HepG2 (cell line): ENCODE data around the gene DPP7. TPM values are rescaled to one million over a fixed set of nuclear protein-coding genes. Genes with fewer than 3 reads are reported as not detected.

Experiments
- FOXC1 ChIP-seq: sonication (generic); formaldehyde crosslinking; IDR thresholded peaks from 2 replicates; pipeline ENCODE4 v1.8.0; 2022; ENCODE audit warnings: mild to moderate bottlenecking, missing genetic modification reagents, borderline replicate concordance
- MEIS1 ChIP-seq: sonication (generic); formaldehyde crosslinking; IDR thresholded peaks from 2 replicates; pipeline ENCODE4 v1.9.0; 2021; ENCODE audit warnings: mild to moderate bottlenecking, missing genetic modification reagents, moderate library complexity, borderline replicate concordance
- NKX3-1 ChIP-seq: sonication (generic); formaldehyde crosslinking; IDR thresholded peaks from 2 replicates; pipeline ENCODE4 v1.5.0; 2020; ENCODE audit warnings: missing genetic modification reagents
- NRL ChIP-seq: sonication (generic); formaldehyde crosslinking; IDR thresholded peaks from 2 replicates; pipeline ENCODE4 v1.5.0; 2020; ENCODE audit warnings: missing genetic modification reagents, mild to moderate bottlenecking, moderate library complexity, borderline replicate concordance
- PCBP2 ChIP-seq: fragments of 200-400 bp; formaldehyde crosslinking; optimal IDR thresholded peaks from 2 replicates; pipeline ENCODE3; 2018; ENCODE audit warnings: low read length, low read depth; ENCODE audit not compliant: poor library complexity, severe bottlenecking
- SATB2 ChIP-seq: sonication (generic); formaldehyde crosslinking; IDR thresholded peaks from 2 replicates; pipeline ENCODE4 v1.5.0; 2020; ENCODE audit warnings: missing genetic modification reagents
- ZNF274 ChIP-seq: sonication (generic); formaldehyde crosslinking; IDR thresholded peaks from 2 replicates; pipeline ENCODE4 v1.5.1; 2020; ENCODE audit warnings: mild to moderate bottlenecking, missing genetic modification reagents
- ZNF331 ChIP-seq: sonication (generic); formaldehyde crosslinking; IDR thresholded peaks from 2 replicates; pipeline ENCODE4 v1.4.0; 2020; ENCODE audit warnings: missing genetic modification reagents
- ZNF432 ChIP-seq: sonication (generic); formaldehyde crosslinking; IDR thresholded peaks from 2 replicates; pipeline ENCODE4 v1.5.0; 2020; ENCODE audit warnings: missing genetic modification reagents, mild to moderate bottlenecking, borderline replicate concordance
- ZNF496 ChIP-seq: sonication (generic); formaldehyde crosslinking; IDR thresholded peaks from 2 replicates; pipeline ENCODE4 v1.8.1; 2023; ENCODE audit warnings: mild to moderate bottlenecking, moderate library complexity, missing genetic modification reagents; ENCODE audit not compliant: insufficient replicate concordance
- ZNF589 ChIP-seq: sonication (generic); formaldehyde crosslinking; conservative IDR thresholded peaks from 2 replicates; pipeline ENCODE4 v1.8.0; 2022; ENCODE audit warnings: mild to moderate bottlenecking, moderate library complexity, missing genetic modification reagents
- polyA plus RNA-seq, 8 experiments: library from polyadenylated mRNA; depleted of rRNA in 3 of 8; stranded (reverse) in 7 of 8; unstranded in 1 of 8; fragments of >200 nt; fragmentation: Illumina TruSeq in 4 of 8; extraction: Trizol in 4 of 8; gene quantifications; 2 replicates each; pipeline versions ENCODE4 v1.2.1 to v1.2.3, GENCODE V29; 2011 to 2016; ENCODE audit warnings: low read depth in 4 of 8, missing spikeins in 1 of 8, mixed read lengths in 1 of 8; ENCODE audit not compliant: insufficient read depth in 1 of 8
- total RNA-seq, 5 experiments: library from RNA; depleted of rRNA; stranded (reverse); fragments of >200 nt; fragmentation: Illumina TruSeq; extraction: Trizol; gene quantifications; 2 replicates each; pipeline ENCODE4 v1.2.3, GENCODE V29; 2016; ENCODE audit warnings: low read depth in 1 of 5
- TF ChIP-seq, protein P1 (sequence below): sonication (generic); formaldehyde crosslinking; IDR thresholded peaks from 2 replicates; pipeline ENCODE4 v1.4.0; 2020; ENCODE audit warnings: mild to moderate bottlenecking, missing genetic modification reagents
- TF ChIP-seq, protein P2 (sequence below): IDR thresholded peaks from 2 replicates; pipeline ENCODE4 v1.6.1; 2016; ENCODE audit warnings: mild to moderate bottlenecking
- TF ChIP-seq, protein P3 (sequence below): IDR thresholded peaks from 2 replicates; pipeline ENCODE4 v1.6.1; 2016; ENCODE audit warnings: missing compliant biosample characterization, missing genetic modification reagents, borderline replicate concordance

The DPP7 gene
- total and polyA plus RNA-seq, 2 of the 13 experiments (the other 11 are each of a cell fraction or from before 2014, with no cell fraction given): 1.2 to 4.5 TPM

DNA sequence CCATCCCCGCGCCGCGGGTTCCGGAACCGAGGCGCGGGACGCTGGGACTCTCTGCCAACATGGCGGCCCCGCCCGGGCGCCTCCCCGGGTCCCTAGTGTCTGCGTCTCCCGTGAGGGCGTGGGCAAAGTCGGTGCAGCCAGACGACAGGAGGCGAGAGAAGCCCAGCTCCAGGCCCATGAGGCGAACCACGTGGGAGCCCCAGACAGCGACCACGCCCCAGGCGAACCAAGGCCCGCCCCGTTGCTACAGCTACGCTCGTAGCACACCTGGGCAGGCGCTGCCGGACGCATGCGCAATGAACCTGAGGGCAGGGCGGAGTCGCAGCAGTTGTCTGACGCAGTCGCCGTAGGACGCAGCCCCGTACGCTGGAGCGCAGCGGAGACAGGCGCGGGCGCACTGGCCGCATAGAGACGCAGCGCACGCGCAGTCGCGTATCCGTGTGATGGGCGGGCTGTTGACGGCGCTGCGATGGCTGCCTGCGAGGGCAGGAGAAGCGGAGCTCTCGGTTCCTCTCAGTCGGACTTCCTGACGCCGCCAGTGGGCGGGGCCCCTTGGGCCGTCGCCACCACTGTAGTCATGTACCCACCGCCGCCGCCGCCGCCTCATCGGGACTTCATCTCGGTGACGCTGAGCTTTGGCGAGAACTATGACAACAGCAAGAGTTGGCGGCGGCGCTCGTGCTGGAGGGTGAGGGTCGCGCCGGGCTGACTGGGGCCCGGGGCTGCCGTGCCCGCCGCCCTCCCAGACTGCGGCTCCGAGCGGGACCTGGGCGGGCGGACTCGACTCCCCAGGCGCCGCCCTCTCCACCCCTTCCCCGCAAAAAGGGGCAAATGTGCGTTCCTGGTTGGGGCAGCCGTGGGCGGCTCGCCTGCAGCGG, 27.8 kb downstream of the DPP7 start, which contains the start of gene MAN1B1 (continued):
- TF ChIP-seq, protein P1, sequence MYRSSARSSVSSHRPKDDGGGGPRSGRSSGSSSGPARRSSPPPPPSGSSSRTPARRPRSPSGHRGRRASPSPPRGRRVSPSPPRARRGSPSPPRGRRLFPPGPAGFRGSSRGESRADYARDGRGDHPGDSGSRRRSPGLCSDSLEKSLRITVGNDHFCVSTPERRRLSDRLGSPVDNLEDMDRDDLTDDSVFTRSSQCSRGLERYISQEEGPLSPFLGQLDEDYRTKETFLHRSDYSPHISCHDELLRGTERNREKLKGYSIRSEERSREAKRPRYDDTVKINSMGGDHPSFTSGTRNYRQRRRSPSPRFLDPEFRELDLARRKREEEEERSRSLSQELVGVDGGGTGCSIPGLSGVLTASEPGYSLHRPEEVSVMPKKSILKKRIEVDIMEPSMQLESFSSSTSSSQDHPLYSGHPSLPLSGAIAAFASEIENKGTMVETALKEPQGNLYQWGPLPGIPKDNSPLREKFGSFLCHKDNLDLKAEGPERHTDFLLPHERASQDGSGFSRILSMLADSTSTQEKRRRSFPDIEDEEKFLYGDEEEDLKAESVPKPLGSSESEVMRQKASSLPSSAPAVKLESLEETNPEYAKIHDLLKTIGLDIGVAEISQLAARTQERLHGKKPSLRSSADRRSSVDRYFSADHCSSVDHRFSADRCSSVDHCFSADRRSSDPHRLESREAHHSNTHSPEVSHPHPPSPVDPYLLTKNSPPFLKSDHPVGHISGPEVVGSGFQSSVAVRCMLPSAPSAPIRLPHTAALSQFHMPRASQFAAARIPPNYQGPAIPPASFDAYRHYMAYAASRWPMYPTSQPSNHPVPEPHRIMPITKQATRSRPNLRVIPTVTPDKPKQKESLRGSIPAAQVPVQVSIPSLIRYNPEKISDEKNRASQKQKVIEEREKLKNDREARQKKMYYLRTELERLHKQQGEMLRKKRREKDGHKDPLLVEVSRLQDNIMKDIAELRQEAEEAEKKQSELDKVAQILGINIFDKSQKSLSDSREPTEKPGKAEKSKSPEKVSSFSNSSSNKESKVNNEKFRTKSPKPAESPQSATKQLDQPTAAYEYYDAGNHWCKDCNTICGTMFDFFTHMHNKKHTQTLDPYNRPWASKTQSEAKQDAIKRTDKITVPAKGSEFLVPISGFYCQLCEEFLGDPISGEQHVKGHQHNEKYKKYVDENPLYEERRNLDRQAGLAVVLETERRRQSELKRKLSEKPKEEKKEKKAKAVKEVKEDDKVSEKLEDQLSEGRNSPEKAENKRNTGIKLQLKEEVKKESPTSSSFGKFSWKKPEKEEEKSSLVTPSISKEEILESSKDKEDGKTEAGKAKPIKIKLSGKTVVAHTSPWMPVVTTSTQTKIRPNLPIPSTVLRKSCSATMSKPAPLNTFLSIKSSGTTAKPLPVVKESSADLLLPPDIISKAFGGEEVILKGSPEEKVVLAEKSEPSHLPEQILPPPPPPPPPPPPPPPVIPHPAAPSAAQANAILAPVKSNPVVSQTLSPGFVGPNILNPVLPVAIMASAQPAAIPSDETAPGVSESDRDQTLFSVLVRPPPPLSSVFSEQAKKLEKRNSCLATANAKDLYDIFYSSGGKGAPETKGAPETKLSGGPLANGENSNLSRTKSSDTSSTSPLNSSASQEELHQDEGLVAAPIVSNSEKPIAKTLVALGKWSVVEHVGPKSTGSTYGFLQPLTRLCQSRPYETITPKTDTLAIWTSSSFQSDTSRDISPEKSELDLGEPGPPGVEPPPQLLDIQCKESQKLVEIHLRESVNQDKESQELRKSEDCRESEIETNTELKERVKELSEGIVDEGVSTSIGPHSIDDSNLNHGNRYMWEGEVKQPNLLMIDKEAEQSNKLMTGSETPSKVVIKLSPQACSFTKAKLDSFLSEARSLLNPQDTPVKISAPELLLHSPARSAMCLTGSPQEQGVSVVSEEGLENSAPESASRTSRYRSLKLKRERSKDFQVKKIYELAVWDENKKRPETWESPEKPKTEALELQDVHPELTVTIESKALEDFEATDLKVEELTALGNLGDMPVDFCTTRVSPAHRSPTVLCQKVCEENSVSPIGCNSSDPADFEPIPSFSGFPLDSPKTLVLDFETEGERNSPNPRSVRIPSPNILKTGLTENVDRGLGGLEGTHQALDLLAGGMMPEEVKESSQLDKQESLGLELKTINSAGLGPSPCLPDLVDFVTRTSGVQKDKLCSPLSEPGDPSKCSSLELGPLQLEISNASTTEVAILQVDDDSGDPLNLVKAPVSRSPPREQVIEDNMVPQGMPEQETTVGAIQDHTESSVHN: no peak
- TF ChIP-seq ZNF274 (CRISPR knock-in tag): peak; percentile 18; the same call in 1 of the 2 replicates
- TF ChIP-seq, protein P2, sequence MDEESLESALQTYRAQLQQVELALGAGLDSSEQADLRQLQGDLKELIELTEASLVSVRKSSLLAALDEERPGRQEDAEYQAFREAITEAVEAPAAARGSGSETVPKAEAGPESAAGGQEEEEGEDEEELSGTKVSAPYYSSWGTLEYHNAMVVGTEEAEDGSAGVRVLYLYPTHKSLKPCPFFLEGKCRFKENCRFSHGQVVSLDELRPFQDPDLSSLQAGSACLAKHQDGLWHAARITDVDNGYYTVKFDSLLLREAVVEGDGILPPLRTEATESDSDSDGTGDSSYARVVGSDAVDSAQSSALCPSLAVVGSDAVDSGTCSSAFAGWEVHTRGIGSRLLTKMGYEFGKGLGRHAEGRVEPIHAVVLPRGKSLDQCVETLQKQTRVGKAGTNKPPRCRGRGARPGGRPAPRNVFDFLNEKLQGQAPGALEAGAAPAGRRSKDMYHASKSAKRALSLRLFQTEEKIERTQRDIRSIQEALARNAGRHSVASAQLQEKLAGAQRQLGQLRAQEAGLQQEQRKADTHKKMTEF (CRISPR knock-in tag): peak; percentile 86
- no peak; the same call in 1 of the 2 replicates for TF ChIP-seq NKX3-1 (CRISPR knock-in tag)
- no peak for TF ChIP-seq NRL (CRISPR knock-in tag)
- TF ChIP-seq SATB2 (CRISPR knock-in tag): 0 out of 2 replicates have a peak, but pooled peaks have one; percentile 39
- no peak for TF ChIP-seq ZNF432 (CRISPR knock-in tag)
- TF ChIP-seq MEIS1 (CRISPR knock-in tag): no peak; the same call in 1 of the 2 replicates
- no peak for TF ChIP-seq PCBP2
- TF ChIP-seq, protein P3, sequence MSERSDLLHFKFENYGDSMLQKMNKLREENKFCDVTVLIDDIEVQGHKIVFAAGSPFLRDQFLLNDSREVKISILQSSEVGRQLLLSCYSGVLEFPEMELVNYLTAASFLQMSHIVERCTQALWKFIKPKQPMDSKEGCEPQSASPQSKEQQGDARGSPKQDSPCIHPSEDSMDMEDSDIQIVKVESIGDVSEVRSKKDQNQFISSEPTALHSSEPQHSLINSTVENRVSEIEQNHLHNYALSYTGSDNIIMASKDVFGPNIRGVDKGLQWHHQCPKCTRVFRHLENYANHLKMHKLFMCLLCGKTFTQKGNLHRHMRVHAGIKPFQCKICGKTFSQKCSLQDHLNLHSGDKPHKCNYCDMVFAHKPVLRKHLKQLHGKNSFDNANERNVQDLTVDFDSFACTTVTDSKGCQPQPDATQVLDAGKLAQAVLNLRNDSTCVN (CRISPR knock-in tag): no peak
- peak; percentile 63 for TF ChIP-seq ZNF331 (CRISPR knock-in tag)
- TF ChIP-seq ZNF496 (CRISPR knock-in tag): no peak
- 0 out of 2 replicates have a peak, but pooled peaks have one; percentile 4 for TF ChIP-seq ZNF589
- TF ChIP-seq FOXC1 (CRISPR knock-in tag): no peak
